ENCODE results near the gene NUP153. TPM values are rescaled to one million over a fixed set of nuclear protein-coding genes. Genes with fewer than 3 reads are reported as not detected.

The NUP153 gene
- total and polyA plus RNA-seq, 8 donors, result 3.8 to 17.4 (median 11.0) TPM

DNA sequence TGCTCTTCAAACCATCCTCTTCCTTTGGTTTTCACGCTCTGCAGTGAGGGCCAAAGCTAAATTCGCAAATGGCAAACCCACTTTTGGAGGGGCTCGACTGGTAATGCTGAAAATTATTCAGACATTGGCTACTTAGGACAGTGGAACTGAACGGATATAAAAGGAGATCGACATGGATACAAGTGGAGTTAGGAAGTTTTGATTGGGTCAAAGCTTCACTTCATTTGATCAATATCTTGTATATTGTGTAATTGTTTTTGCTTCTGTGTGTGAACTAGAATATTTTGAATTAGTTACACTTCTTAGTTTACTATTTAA lies 105.4 kb downstream of the NUP153 start:
- no peak for TF ChIP-seq CTCF (IDR thresholded peaks at IDR 0.05)
- H3K27me3 ChIP-seq, result no peaks in the 10 kb centered on the region
- ATAC-seq, result no peak
- H3K9me3 ChIP-seq, result no peaks in the 10 kb centered on the region
- intact Hi-C loops (cut with DNase I), result no loop called here
- peak overlapping the region; percentile 92 to 99 (median 96) for H3K27ac ChIP-seq
- no peak for DNase-seq
- peak overlapping the region; percentile 38 to 85 (median 76) for H3K4me3 ChIP-seq
- peaks cover 0 to 16% (median 16%) of the 10 kb centered on the region in 3 donors for H3K4me1 ChIP-seq
- no peak for FAIRE-seq
- peaks cover 0 to 12% (median 0%) of the 10 kb centered on the region in 3 donors for H3K36me3 ChIP-seq
- 2% methylated on average over 5 of the region's 5 CpGs for WGBS, 2 donors

DNA sequence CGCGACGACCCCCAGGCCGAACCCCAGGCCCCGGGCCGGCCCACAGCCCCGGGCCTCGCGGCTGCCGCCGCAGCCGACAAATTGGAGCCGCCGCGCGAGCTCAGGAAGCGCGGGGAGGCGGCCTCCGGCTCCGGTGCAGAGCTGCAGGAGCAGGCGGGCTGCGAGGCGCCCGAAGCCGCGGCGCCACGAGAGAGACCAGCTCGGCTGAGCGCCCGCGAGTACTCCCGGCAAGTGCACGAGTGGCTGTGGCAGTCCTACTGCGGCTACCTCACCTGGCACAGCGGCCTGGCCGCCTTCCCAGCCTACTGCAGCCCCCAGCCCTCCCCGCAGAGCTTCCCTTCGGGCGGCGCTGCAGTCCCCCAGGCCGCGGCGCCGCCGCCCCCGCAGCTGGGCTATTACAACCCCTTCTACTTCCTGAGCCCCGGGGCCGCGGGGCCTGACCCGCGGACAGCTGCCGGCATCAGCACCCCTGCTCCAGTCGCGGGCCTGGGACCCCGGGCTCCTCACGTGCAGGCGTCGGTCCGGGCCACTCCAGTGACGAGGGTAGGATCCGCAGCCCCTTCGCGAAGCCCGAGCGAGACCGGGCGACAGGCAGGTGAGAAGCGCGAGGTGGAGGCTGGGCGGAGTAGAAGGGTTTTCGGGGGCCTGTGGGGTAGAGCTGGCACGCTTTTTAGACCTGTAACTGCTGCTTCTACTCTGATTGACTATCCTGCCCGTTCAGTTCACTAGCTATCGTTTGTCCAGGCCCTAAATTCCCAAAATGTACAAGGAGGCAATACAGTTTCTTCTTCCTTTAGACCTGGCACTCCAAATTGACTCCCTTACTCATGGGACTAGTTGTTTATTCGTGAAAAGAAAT lies 106.0 kb downstream of the NUP153 start:
- H3K4me3 ChIP-seq, result peak overlapping the region; percentile 38 to 85 (median 76)
- no peaks in the 10 kb centered on the region for H3K27me3 ChIP-seq
- ATAC-seq (peak; percentile 57 to 70 (median 62)), DNase-seq (peak; percentile 53 to 87 (median 70)), FAIRE-seq (no peak)
- peaks cover 0 to 16% (median 16%) of the 10 kb centered on the region in 3 donors for H3K4me1 ChIP-seq
- intact Hi-C loops (cut with DNase I), result no loop called here
- no peak for TF ChIP-seq CTCF (IDR thresholded peaks at IDR 0.05)
- H3K27ac ChIP-seq, result peak overlapping the region; percentile 92 to 99 (median 96)
- WGBS, 2 donors, result 0 to 1% methylated on average over 55 to 77 of the region's 77 CpGs
- no peaks in the 10 kb centered on the region for H3K9me3 ChIP-seq
- peaks cover 0 to 12% (median 0%) of the 10 kb centered on the region in 3 donors for H3K36me3 ChIP-seq

GRCh38 chr6:17599877-17600526 lies 106.7 kb downstream of the NUP153 start, which contains the start of gene FAM8A1:
FAM8A1 (plus strand) TSS chr6:17600302; CDS start chr6:17600410, 108 bp downstream.
- Histone ChIP-seq H3K36me3 (peaks cover 0 to 8% (median 0%) of the 10 kb centered on the region in 3 donors), H3K9me3 (no peaks in the 10 kb centered on the region), H3K27ac (peak within 1 kb of the TSS; percentile 92 to 99 (median 96)), H3K27me3 (no peaks in the 10 kb centered on the region), H3K4me3 (peak within 1 kb of the TSS; percentile 38 to 85 (median 76)), H3K4me1 (peaks cover 0 to 16% (median 16%) of the 10 kb centered on the region in 3 donors)
- peak; percentile 28 to 58 (median 35) for TF ChIP-seq CTCF (IDR thresholded peaks at IDR 0.05)
- WGBS, 2 donors, result 4 to 6% methylated on average over 40 to 42 of the region's 42 CpGs
- intact Hi-C loops (cut with DNase I), result loop anchor here in 1 of 3 donors (10.0 kb wide), 1 partner anchor 205 kb away; no protein-coding TSS in a partner anchor
- DNase-seq (peak; percentile 97 to 99 (median 98)), FAIRE-seq (no peak), ATAC-seq (peak; percentile 95 to 98 (median 97))

- no peaks in the 10 kb centered on the region for H3K27me3 ChIP-seq
- H3K9me3 ChIP-seq, result no peaks in the 10 kb centered on the region
- TF ChIP-seq CTCF (IDR thresholded peaks at IDR 0.05), result no peak
- no peak overlapping the region for H3K27ac ChIP-seq
- H3K36me3 ChIP-seq, result no peaks in the 10 kb centered on the region
- no peak overlapping the region for H3K4me3 ChIP-seq
- DNase-seq (no peak), FAIRE-seq (no peak), ATAC-seq (no peak)
- intact Hi-C loops (cut with DNase I), result loop anchor here in 1 of 3 donors (10.0 kb wide), 1 partner anchor 209 kb away; no protein-coding TSS in a partner anchor
- no peaks in the 10 kb centered on the region for H3K4me1 ChIP-seq
- 90 to 93% methylated on average over 3 of the region's 3 CpGs for WGBS, 2 donors
Measured at GRCh38 chr6:17596085-17596484, 110.6 kb downstream of the NUP153 start.

Measured in pancreas (tissue), 10 donors.